ENCODE data around the gene ASTE1. TPM values are rescaled to one million over a fixed set of nuclear protein-coding genes. Genes with fewer than 3 reads are reported as not detected.

The ASTE1 gene
- total and polyA plus RNA-seq, 9 of the 15 experiments (the other 6 are each of a cell fraction or from before 2014, with no cell fraction given) = 3.5 to 12.1 (median 6.9) TPM

- no peak overlapping the region for H3K27ac ChIP-seq (ENCODE audit: extremely low read depth, low read depth, low read length)
- no peaks in the 10 kb centered on the region for H4K20me1 ChIP-seq (replicated peaks; ENCODE audit: control insufficient read depth, insufficient read depth, low read length)
- no peak overlapping the region for H2AFZ ChIP-seq (ENCODE audit: low read depth, low read length)
- CTCF ChIA-PET (ENCODE audit: low intra/inter-chr PET ratio) = no interaction called here
- H3K9me3 ChIP-seq (replicated peaks; ENCODE audit: control insufficient read depth, insufficient read depth, low read depth, low read length) = no peaks in the 10 kb centered on the region
- peaks cover 44% of the 10 kb centered on the region; the same call in 2 of the 3 replicates for H3K36me3 ChIP-seq (ENCODE audit: control insufficient read depth, insufficient read depth, low read length)
- no peaks in the 10 kb centered on the region for H3K79me2 ChIP-seq (ENCODE audit: control insufficient read depth, insufficient read depth, low read length)
- FAIRE-seq (no peak), ATAC-seq (peak; percentile 73), DNase-seq (ENCODE audit: extremely low read depth in 1 of 4, low spot score in 3 of 4) (peak in 2 of 4 experiments; percentile 10 to 20)
- POLR2A ChIA-PET = interaction anchor here (1.1 kb wide), 1 partner anchor 126 kb away, joined by 5 read pairs; the partner anchor contains the start of gene ATP2C1
- 49% methylated on average over 5 of the region's 5 CpGs for whole genome bisulfite sequencing (ENCODE audit: insufficient coverage, low coverage, missing lambda C conversion rate)
- H3K9me1 ChIP-seq (ENCODE audit: control insufficient read depth, insufficient read depth, low read length) = no peaks in the 10 kb centered on the region
- 0 out of 5 replicates have a peak, but pooled peaks cover 0 to 2% of the 10 kb centered on the region in 2 experiments for H3K4me1 ChIP-seq (replicated peaks in 1 of 2; ENCODE audit: control insufficient read depth in 2 of 2, insufficient read depth in 2 of 2, low read length in 2 of 2)
- H3K4me3 ChIP-seq = no peak overlapping the region
- no peak overlapping the region for H3K9ac ChIP-seq (ENCODE audit: insufficient read depth in 1 of 2, low read depth in 2 of 2, low read length in 2 of 2)
- H3K27me3 ChIP-seq (ENCODE audit: control insufficient read depth in 2 of 2, insufficient read depth in 2 of 2, low read length in 2 of 2) = no peaks in the 10 kb centered on the region
- no TSS peak for BruUV-seq (replicated peaks)
- TF ChIP-seq SPI1 (IDR thresholded peaks at IDR 0.05; ENCODE audit: borderline replicate concordance, low read depth, low read length) = peak; percentile 38; the same call in 1 of the 2 replicates
- TF ChIP-seq RREB1 (CRISPR knock-in tag; IDR thresholded peaks at IDR 0.05) = no peak
- peak in 1 of 2 experiments; percentile 17; a peak in 1 of 4 replicates for TF ChIP-seq RAD21 (CRISPR knock-in tag; conservative IDR thresholded peaks at IDR 0.05 in 1 of 2, IDR thresholded peaks at IDR 0.05 in 1 of 2)
- TF ChIP-seq ZNF165 (CRISPR knock-in tag; IDR thresholded peaks at IDR 0.05; ENCODE audit: borderline replicate concordance) = no peak
- no peak for TF ChIP-seq MCM2 (IDR thresholded peaks at IDR 0.05; ENCODE audit: low read depth)
- TF ChIP-seq HMBOX1 (IDR thresholded peaks at IDR 0.05) = peak; percentile 72
- no peak overlapping the region; the same call in 1 of the 2 replicates for H3K4me2 ChIP-seq (ENCODE audit: insufficient read depth, low read length)
- intact Hi-C loops (cut with micrococcal nuclease) = loop anchor here (10.0 kb wide), 3 partner anchors 125 to 325 kb away; partner anchors contain the start of genes ATP2C1 and PIK3R4
- in situ Hi-C loops (cut with MboI) = no loop called here
Measured at GRCh38 chr3:131020122-131020693, 6.4 kb downstream of the ASTE1 start.

Data from K562 (cell line).